Lower leg skin (tissue), 3 donors: ENCODE data around the gene ANKRD1.

Experiments used
- POLR2A ChIP-seq, 2 donors: fragments of 450-650 bp; IDR thresholded peaks; one replicate each; pipeline ENCODE4 v1.6.1; 2016 to 2017; ENCODE audit warnings: antibody characterized with exemption in 2 of 2, mild to moderate bottlenecking in 1 of 2, moderate library complexity in 1 of 2
- TF ChIP-seq, protein P1 (sequence below), 3 donors: fragments of 450-650 bp; IDR thresholded peaks; one replicate each; pipeline ENCODE4 v1.5.1; 2016; ENCODE audit warnings: antibody characterized with exemption in 3 of 3, mild to moderate bottlenecking in 3 of 3, moderate library complexity in 2 of 3

DNA sequence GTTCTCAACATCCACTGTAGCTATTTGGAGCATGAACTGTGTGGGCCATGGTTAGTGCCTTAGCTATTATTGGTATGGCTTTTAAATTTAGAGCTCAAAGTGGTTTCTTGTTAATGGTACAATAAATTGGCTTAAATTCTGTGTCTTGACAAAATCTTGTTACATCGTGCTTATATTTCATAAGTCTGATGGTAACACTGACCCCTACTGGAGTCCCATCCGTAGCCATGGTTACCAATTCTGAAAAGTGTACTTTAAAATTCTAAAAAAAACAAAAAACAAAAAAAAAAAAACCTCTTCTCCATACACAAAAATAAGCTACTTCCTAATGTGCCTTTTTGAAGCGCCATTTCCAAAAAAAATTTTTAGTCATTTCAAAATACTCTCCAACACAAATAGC is 55.5 kb downstream of the ANKRD1 start:
- TF ChIP-seq, protein P1, sequence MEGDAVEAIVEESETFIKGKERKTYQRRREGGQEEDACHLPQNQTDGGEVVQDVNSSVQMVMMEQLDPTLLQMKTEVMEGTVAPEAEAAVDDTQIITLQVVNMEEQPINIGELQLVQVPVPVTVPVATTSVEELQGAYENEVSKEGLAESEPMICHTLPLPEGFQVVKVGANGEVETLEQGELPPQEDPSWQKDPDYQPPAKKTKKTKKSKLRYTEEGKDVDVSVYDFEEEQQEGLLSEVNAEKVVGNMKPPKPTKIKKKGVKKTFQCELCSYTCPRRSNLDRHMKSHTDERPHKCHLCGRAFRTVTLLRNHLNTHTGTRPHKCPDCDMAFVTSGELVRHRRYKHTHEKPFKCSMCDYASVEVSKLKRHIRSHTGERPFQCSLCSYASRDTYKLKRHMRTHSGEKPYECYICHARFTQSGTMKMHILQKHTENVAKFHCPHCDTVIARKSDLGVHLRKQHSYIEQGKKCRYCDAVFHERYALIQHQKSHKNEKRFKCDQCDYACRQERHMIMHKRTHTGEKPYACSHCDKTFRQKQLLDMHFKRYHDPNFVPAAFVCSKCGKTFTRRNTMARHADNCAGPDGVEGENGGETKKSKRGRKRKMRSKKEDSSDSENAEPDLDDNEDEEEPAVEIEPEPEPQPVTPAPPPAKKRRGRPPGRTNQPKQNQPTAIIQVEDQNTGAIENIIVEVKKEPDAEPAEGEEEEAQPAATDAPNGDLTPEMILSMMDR (IDR thresholded peaks at IDR 0.05), result no peak
- TF ChIP-seq POLR2A (IDR thresholded peaks at IDR 0.05), result no peak
